SK-N-SH (cell line): ENCODE measurements around the gene GRM1. TPM values are rescaled to one million over a fixed set of nuclear protein-coding genes. Genes with fewer than 3 reads are reported as not detected.

Source experiments
- CTCF ChIA-PET: fragments of 300-600, 350-600 bp; formaldehyde crosslinking; extraction: SDS; loops from one replicate; lab custom pipeline; 2021; lab: Yijun Ruan, JAX
- POLR2A ChIA-PET: fragments of 350-600 bp; sonication (Branson Sonifier 250); formaldehyde crosslinking; extraction: SDS; loops from one replicate; lab custom pipeline; 2020; ENCODE audit warnings: antibody characterized with exemption, inconsistent platforms; lab: Yijun Ruan, JAX
- DNase-seq: peaks from one replicate; pipeline ENCODE4 v3.0.0; 2012
- H2AFZ ChIP-seq: fragments of 200-600 bp; sonication (generic); 2 replicates; pipeline ENCODE4 v1.8.1; 2016; ENCODE audit warnings: antibody characterized with exemption, mild to moderate bottlenecking, low read depth
- H3F3A ChIP-seq: fragments of 200-600 bp; sonication (generic); replicated peaks from 2 replicates; pipeline ENCODE3; 2016; ENCODE audit warnings: antibody characterized with exemption, mild to moderate bottlenecking; ENCODE audit not compliant: insufficient read depth
- H3K27ac ChIP-seq, 2 experiments: fragments of 200-500 bp in 1 of 2; fragments of 200-600 bp in 1 of 2; sonication (Bioruptor generic) in 1 of 2; sonication (generic), shearing (Covaris generic) in 1 of 2; 2 replicates each; pipeline versions ENCODE4 v1.5.1 to v1.6.1; 2014 to 2016; ENCODE audit warnings: low read depth in 2 of 2, inconsistent platforms in 1 of 2, low read length in 1 of 2, mild to moderate bottlenecking in 1 of 2, mixed read lengths in 1 of 2
- H3K27me3 ChIP-seq: fragments of 200-600 bp; sonication (generic), shearing (Covaris generic); 2 replicates; pipeline ENCODE4 v1.6.1; 2016; ENCODE audit warnings: mixed run types; ENCODE audit not compliant: insufficient read depth
- H3K36me3 ChIP-seq, 2 experiments: fragments of 200-500 bp in 1 of 2; fragments of 200-600 bp in 1 of 2; sonication (Bioruptor generic) in 1 of 2; sonication (generic) in 1 of 2; replicated peaks in 1 of 2; 2 replicates each; pipeline versions ENCODE3 to v1.5.1; 2014 to 2016; ENCODE audit warnings: low read length in 1 of 2, mild to moderate bottlenecking in 1 of 2; ENCODE audit not compliant: insufficient read depth in 2 of 2, control insufficient read depth in 1 of 2
- H3K4me1 ChIP-seq, 2 experiments: fragments of 200-500 bp in 1 of 2; fragments of 200-600 bp in 1 of 2; sonication (Bioruptor generic) in 1 of 2; sonication (generic), shearing (Covaris generic) in 1 of 2; 2 replicates each; pipeline versions ENCODE4 v1.5.1 to v1.6.1; 2014 to 2016; ENCODE audit warnings: low read depth in 1 of 2, low read length in 1 of 2, mixed run types in 1 of 2; ENCODE audit not compliant: insufficient read depth in 2 of 2, control insufficient read depth in 1 of 2
- H3K4me2 ChIP-seq: fragments of 200-600 bp; sonication (generic), shearing (Covaris generic); 2 replicates; pipeline ENCODE4 v1.6.1; 2017; ENCODE audit warnings: mixed run types
- H3K4me3 ChIP-seq, 2 experiments: fragments of 200-500 bp in 1 of 2; fragments of 200-600 bp in 1 of 2; sonication (Bioruptor generic) in 1 of 2; sonication (generic), shearing (Covaris generic) in 1 of 2; 2 replicates each; pipeline versions ENCODE4 v1.5.1 to v1.8.1; 2014 to 2016; ENCODE audit warnings: low read depth in 2 of 2, inconsistent platforms in 1 of 2, low read length in 1 of 2, mild to moderate bottlenecking in 1 of 2, mixed read lengths in 1 of 2, moderate library complexity in 1 of 2
- H3K79me2 ChIP-seq: fragments of 200-600 bp; sonication (generic); 2 replicates; pipeline ENCODE4 v1.8.1; 2017; ENCODE audit warnings: mild to moderate bottlenecking; ENCODE audit not compliant: insufficient read depth
- H3K9ac ChIP-seq: fragments of 200-600 bp; sonication (generic); 2 replicates; pipeline ENCODE4 v1.6.1; 2017; ENCODE audit warnings: mixed run types
- H3K9me2 ChIP-seq: fragments of 200-600 bp; sonication (generic); 2 replicates; pipeline ENCODE4 v1.6.1; 2017; ENCODE audit warnings: mixed run types
- H3K9me3 ChIP-seq: fragments of 200-600 bp; sonication (generic); 2 replicates; pipeline ENCODE4 v1.6.1; 2017; ENCODE audit warnings: mixed run types, mild to moderate bottlenecking, moderate library complexity
- H4K20me1 ChIP-seq: fragments of 200-600 bp; sonication (generic); 2 replicates; pipeline ENCODE4 v1.6.1; 2017; ENCODE audit warnings: mild to moderate bottlenecking, mixed run types; ENCODE audit not compliant: insufficient read depth
- CTCF ChIP-seq: fragments of 200-600 bp; sonication (generic); IDR thresholded peaks from 2 replicates; pipeline ENCODE4 v1.6.1; 2017; ENCODE audit warnings: antibody characterized with exemption, mild to moderate bottlenecking, moderate library complexity
- FOSL2 ChIP-seq: IDR thresholded peaks from 2 replicates; pipeline ENCODE4 v1.4.0; 2012; ENCODE audit warnings: low read depth, mild to moderate bottlenecking, moderate library complexity, borderline replicate concordance
- FOXJ3 ChIP-seq: sonication (generic); formaldehyde crosslinking; IDR thresholded peaks from 2 replicates; pipeline ENCODE4 v1.5.1; 2020; ENCODE audit warnings: mild to moderate bottlenecking, missing genetic modification reagents
- GABPA ChIP-seq: IDR thresholded peaks from 2 replicates; pipeline ENCODE4 v1.4.0; 2012; ENCODE audit warnings: low read depth, mild to moderate bottlenecking
- GATA2 ChIP-seq: sonication (generic); formaldehyde crosslinking; IDR thresholded peaks from 2 replicates; pipeline ENCODE4 v1.5.0; 2020; ENCODE audit warnings: mild to moderate bottlenecking, missing genetic modification reagents
- JUND ChIP-seq: IDR thresholded peaks from 2 replicates; pipeline ENCODE4 v1.4.0; 2012
- MAX ChIP-seq: IDR thresholded peaks from 2 replicates; pipeline ENCODE4 v1.4.0; 2012; ENCODE audit warnings: low read depth
- MXI1 ChIP-seq: IDR thresholded peaks from 2 replicates; pipeline ENCODE4 v1.6.1; 2012; ENCODE audit warnings: mild to moderate bottlenecking, low read depth, low read length, improper control_type of control experiment
- NFIC ChIP-seq: IDR thresholded peaks from 2 replicates; pipeline ENCODE4 v1.4.0; 2012; ENCODE audit warnings: borderline replicate concordance
- NRF1 ChIP-seq: IDR thresholded peaks from 2 replicates; pipeline ENCODE4 v1.6.1; 2012; ENCODE audit warnings: low read depth, mild to moderate bottlenecking, low read length
- PBX3 ChIP-seq: IDR thresholded peaks from 2 replicates; pipeline ENCODE4; 2012
- POLR2AphosphoS5 ChIP-seq: IDR thresholded peaks from 2 replicates; pipeline ENCODE4 v1.6.1; 2012; ENCODE audit warnings: low read depth, low read length
- SIN3A ChIP-seq: IDR thresholded peaks from 2 replicates; pipeline ENCODE4 v1.6.1; 2012; ENCODE audit warnings: low read depth, mild to moderate bottlenecking, low read length, moderate library complexity, borderline replicate concordance
- SMC3 ChIP-seq: IDR thresholded peaks from 2 replicates; pipeline ENCODE4 v1.6.1; 2012; ENCODE audit warnings: low read depth, low read length, improper control_type of control experiment
- TAF1 ChIP-seq: IDR thresholded peaks from 2 replicates; pipeline ENCODE4 v1.6.1; 2012; ENCODE audit warnings: low read depth, mild to moderate bottlenecking, low read length, moderate library complexity, borderline replicate concordance
- TCF12 ChIP-seq: IDR thresholded peaks from 2 replicates; pipeline ENCODE4 v1.4.0; 2012
- YY1 ChIP-seq: IDR thresholded peaks from 2 replicates; pipeline ENCODE4 v1.4.0; 2012; ENCODE audit warnings: low read depth, mild to moderate bottlenecking
- WGBS: methylation state at CpG from one replicate; pipeline ENCODE4 v1.1.6; 2017; ENCODE audit warnings: low lambda C conversion rate; 5-methylcytosine and 5-hydroxymethylcytosine counted together
- polyA plus RNA-seq, 3 experiments: library from polyadenylated mRNA; depleted of rRNA; stranded (reverse); fragments of >200 nt; gene quantifications; 2 replicates each; pipeline ENCODE4 v1.2.3, GENCODE V29; 2012
- TF ChIP-seq, protein P1 (sequence below): IDR thresholded peaks from 2 replicates; pipeline ENCODE4 v1.6.1; 2012; ENCODE audit warnings: mild to moderate bottlenecking, low read depth, low read length, moderate library complexity
- TF ChIP-seq, protein P2 (sequence below): IDR thresholded peaks from 2 replicates; pipeline ENCODE4 v1.4.0; 2012; ENCODE audit warnings: low read depth, borderline replicate concordance
- TF ChIP-seq, protein P3 (sequence below): IDR thresholded peaks from 2 replicates; pipeline ENCODE4 v1.4.0; 2012; ENCODE audit warnings: low read depth, borderline replicate concordance

Gene GRM1
- polyA plus RNA-seq, 1 of the 3 experiments (the other 2 are of a cell fraction): 0.05 TPM

DNA sequence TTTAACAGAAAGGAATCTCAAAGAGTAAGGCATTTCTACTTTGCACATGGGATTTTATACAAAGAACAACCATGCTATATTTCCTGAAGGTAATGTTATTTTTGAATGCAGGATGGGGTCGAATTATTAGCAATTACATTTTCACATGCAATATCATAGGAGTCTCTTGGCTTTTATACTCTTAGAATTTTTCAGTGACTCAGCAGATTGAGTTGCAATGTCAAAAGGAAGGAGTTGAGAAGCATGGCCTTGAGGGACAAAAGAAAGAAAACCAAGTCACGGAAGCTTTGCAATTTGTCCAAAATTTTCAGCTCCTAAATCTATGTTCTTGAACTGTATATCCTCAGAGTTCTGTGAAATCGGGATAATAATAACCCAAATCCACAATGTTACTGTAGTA lies 181.1 kb downstream of the GRM1 start:
- Histone ChIP-seq H3F3A (no peaks in the 10 kb centered on the region), H3K27me3 (no peaks in the 10 kb centered on the region), H3K4me2 (no peak overlapping the region), H3K4me1 (no peaks in the 10 kb centered on the region), H3K36me3 (no peaks in the 10 kb centered on the region), H3K27ac (no peak overlapping the region), H3K4me3 (no peak overlapping the region), H3K9ac (no peak overlapping the region), H3K9me2 (no peaks in the 10 kb centered on the region), H3K79me2 (no peaks in the 10 kb centered on the region)
- no peak for DNase-seq
- CTCF ChIA-PET: no interaction called here
- WGBS: 32% methylated on average over 3 of the region's 3 CpGs
- TF ChIP-seq CTCF: no peak
- no peak for TF ChIP-seq POLR2AphosphoS5
- TF ChIP-seq GABPA: no peak
- TF ChIP-seq MAX: no peak
- TF ChIP-seq GATA2 (CRISPR knock-in tag): no peak
- no peak for TF ChIP-seq NFIC
- TF ChIP-seq, protein P1, sequence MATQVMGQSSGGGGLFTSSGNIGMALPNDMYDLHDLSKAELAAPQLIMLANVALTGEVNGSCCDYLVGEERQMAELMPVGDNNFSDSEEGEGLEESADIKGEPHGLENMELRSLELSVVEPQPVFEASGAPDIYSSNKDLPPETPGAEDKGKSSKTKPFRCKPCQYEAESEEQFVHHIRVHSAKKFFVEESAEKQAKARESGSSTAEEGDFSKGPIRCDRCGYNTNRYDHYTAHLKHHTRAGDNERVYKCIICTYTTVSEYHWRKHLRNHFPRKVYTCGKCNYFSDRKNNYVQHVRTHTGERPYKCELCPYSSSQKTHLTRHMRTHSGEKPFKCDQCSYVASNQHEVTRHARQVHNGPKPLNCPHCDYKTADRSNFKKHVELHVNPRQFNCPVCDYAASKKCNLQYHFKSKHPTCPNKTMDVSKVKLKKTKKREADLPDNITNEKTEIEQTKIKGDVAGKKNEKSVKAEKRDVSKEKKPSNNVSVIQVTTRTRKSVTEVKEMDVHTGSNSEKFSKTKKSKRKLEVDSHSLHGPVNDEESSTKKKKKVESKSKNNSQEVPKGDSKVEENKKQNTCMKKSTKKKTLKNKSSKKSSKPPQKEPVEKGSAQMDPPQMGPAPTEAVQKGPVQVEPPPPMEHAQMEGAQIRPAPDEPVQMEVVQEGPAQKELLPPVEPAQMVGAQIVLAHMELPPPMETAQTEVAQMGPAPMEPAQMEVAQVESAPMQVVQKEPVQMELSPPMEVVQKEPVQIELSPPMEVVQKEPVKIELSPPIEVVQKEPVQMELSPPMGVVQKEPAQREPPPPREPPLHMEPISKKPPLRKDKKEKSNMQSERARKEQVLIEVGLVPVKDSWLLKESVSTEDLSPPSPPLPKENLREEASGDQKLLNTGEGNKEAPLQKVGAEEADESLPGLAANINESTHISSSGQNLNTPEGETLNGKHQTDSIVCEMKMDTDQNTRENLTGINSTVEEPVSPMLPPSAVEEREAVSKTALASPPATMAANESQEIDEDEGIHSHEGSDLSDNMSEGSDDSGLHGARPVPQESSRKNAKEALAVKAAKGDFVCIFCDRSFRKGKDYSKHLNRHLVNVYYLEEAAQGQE: no peak
- no peak for TF ChIP-seq MXI1
- TF ChIP-seq, protein P2, sequence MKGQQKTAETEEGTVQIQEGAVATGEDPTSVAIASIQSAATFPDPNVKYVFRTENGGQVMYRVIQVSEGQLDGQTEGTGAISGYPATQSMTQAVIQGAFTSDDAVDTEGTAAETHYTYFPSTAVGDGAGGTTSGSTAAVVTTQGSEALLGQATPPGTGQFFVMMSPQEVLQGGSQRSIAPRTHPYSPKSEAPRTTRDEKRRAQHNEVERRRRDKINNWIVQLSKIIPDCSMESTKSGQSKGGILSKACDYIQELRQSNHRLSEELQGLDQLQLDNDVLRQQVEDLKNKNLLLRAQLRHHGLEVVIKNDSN: no peak
- TF ChIP-seq TAF1: no peak
- no peak for TF ChIP-seq SMC3
- TF ChIP-seq TCF12: no peak
- no peak for TF ChIP-seq FOXJ3
- TF ChIP-seq JUND: no peak
- no peak for TF ChIP-seq YY1
- no peak for TF ChIP-seq NRF1
- TF ChIP-seq PBX3: no peak
- no peak for TF ChIP-seq SIN3A
- TF ChIP-seq, protein P3, sequence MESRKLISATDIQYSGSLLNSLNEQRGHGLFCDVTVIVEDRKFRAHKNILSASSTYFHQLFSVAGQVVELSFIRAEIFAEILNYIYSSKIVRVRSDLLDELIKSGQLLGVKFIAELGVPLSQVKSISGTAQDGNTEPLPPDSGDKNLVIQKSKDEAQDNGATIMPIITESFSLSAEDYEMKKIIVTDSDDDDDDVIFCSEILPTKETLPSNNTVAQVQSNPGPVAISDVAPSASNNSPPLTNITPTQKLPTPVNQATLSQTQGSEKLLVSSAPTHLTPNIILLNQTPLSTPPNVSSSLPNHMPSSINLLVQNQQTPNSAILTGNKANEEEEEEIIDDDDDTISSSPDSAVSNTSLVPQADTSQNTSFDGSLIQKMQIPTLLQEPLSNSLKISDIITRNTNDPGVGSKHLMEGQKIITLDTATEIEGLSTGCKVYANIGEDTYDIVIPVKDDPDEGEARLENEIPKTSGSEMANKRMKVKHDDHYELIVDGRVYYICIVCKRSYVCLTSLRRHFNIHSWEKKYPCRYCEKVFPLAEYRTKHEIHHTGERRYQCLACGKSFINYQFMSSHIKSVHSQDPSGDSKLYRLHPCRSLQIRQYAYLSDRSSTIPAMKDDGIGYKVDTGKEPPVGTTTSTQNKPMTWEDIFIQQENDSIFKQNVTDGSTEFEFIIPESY: no peak
- no peak for TF ChIP-seq FOSL2
- TF ChIP-seq, all 33 proteins: peak for 0
- Histone ChIP-seq H2AFZ (no peak overlapping the region), H4K20me1 (no peaks in the 10 kb centered on the region), H3K9me3 (no peaks in the 10 kb centered on the region)
- POLR2A ChIA-PET: no interaction called here
